NCI-H1105 (cell line): ENCODE results near the gene HRH1.

ENCODE experiments used
- DNase-seq: peaks from one replicate; lab custom pipeline; 2025; lab: John Stamatoyannopoulos, UW

Gene HRH1

DNA sequence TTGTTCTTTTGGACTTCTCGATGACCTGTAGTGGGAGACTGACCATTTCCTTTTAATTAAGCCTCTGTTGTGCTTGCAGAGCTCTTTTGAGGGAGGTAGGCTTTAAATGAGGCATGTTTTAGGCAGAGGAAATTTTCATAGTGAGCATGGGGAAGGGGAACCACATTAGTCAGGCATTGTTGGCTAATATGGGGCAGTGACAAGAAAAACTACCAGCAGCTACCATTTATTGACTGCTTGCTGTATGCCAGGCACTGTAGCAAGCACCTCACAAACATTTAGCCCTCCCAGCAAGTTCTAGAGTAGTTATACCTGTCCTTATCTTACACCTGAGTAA is 128.8 kb downstream of the HRH1 start:
- DNase-seq, result no peak

DNA sequence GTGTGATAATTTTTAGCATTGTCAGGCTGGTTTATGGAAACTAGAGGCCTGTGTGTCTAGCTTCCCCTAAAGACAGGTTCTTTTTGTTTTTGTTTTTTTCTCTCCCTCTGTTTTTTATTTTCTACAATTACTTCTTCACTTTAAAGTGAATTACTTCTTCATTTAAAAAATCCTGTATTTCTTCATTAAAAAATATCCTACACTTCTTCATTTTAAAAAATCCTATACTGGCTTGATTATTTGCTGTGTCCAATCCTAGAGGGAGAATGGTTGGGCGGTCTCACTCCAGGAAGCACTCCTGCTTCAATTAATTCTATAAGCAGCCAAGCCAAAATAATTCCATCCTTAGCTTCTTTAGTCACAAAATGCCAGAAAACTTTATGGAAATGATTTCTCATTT is 129.7 kb downstream of the HRH1 start:
- no peak for DNase-seq

DNA sequence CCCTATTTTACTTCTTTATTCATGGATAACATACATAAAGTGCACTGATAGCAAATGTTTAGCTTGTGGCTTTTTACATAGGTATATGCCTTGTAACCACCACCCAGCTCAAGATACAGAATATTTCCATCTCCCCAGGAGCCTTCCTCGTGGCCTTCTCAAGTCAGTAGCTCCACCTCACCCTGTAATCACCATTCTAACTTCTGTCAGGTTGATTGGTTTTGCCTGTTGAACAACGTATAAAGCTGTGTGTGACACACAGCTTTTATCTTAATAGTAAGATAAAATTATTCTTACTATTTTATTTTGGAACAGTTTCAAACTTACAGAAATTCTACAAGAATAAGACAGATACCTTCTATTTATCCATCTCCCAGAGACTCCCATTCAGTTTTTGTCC is 131.2 kb downstream of the HRH1 start:
- no peak for DNase-seq

DNA sequence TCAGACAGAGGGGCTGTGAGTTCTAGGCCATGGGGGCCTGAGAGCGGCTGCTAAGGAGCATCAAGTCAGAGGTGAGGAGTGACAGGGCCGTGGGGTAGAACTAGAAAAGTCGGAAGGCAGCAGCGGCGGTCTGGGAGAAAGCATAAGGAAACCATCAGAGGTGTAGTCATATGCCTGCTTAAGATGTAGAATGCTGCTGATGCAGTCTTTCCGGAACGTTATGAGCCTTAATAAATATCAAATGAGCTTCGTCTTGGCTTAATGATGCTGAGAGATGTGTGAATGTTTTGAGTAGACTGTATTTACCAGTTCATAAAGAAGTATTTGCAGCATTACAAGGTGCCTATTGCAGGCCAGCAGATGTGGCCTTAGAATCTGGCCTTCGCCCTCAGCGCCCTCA is 133.1 kb downstream of the HRH1 start:
- no peak for DNase-seq

DNA sequence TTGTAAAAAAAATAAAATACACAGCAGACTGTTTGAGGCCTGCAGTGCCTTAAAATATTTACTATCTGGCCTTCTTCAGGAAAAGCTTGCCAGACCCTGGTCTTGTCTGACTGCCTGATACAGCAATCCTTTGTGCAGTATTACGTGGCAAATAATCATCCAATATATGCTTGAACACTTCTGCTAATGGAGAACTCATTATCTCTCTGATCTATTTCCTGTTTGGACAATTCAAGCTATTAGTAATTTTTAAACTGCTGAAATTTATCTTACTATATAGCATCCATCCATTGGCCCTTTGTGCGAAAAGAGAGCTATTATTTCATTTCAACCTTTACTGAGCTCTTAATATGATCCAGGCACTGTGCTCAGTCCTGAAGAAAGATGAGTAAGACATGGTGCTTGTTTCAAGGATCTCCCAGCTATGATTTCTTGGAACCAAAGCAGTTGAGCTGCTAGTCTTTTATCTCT is 133.8 kb downstream of the HRH1 start:
- no peak for DNase-seq

DNA sequence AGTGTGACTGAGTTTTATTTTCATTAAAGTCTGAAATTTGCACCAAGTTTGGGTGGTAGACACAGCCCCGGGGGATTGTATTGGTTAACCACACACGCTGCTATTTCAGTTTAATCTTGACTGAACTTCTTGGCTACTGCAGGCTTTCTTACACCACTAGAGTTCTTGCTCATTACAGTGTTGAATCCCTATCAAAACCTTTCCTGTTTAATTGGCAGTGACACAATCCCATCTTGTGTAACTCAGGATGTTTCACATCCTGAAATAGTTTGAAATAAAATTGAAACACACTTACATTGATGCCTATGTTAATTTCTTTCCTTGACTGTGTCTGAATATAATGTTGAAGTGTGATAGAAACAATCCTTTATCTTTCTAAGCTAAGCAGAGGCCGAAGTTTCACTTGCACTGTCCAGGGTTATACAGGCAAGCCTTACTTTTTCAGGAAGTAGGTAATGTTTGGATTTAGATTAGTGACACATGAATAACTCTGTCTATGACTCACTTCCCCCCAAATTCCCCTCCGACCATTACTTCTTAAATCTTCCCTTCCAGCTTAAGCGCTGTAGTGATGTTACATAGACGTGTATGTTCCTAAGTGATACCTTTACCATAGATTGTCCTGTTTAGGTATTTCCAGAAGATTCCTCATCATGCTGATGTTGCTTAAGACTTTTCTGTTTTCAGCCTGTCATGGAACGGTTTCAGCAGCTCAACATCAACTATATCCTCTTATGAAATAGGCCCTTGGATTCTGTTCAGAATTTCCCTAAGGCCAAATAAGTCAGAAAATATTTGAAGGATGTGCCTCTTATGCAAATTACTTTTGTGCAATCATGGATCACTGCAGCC is 134.7 kb downstream of the HRH1 start:
- DNase-seq, result no peak

DNA sequence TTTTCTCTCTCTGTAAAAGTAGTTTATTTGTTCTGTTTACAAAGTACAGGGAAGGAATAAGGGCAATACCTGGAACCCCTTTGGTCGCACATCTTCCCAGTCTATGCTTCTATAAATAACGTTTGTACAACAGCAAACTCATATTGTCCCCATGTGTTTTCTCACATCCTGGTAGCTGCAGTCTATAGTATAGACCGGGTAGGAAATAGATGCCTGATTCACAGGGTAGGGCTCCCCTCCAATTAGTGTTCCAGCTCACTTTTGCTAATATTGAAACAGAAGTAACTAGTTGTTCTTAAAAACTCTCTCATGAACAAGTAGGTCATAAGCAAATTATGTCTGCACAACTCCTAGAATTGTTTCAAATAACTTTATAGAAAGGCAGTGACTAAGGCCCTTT is 135.6 kb downstream of the HRH1 start:
- DNase-seq, result no peak

DNA sequence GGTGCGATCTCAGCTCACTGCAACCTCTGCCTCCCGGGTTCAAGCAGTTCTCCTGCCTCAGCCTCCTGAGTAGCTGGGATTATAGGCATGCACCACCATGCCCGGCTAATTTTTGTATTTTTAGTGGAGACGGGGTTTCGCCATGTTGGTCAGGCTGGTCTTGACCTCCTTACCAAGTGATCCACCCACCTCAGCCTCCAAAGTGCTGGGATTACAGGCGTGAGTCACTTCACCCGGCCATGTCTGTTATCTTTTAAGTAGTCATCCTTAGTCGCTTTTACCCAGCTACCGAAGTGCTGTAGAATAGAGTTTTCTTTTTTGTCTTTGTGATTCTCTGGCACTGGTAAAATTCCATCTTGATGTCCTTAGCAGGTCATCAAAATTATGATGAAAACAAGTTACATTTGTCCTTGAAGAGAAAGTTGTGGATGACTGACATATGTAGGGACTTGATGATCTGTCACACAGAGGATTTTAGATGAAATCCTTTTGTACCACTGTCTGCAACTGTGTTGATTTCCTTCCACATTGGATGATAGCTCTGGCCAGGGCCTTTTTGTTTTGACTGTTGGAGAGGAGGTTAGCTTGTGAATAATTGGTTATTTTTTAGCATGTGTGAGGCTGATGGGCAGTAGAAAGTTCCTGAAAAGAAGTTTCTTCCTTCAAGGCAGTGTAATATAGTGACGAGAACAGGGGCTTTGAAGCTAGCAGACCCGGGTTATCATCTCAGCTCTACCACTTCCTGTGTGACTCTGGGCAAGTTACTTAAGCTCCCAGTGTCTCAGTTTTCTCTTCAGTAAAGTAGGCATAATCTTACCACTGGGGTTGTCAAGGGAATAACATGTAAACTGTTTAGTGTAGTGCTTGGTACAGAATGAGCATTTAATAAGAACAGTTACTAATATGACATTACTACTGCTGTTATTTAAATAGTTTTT is 136.7 kb downstream of the HRH1 start:
- DNase-seq, result no peak

DNA sequence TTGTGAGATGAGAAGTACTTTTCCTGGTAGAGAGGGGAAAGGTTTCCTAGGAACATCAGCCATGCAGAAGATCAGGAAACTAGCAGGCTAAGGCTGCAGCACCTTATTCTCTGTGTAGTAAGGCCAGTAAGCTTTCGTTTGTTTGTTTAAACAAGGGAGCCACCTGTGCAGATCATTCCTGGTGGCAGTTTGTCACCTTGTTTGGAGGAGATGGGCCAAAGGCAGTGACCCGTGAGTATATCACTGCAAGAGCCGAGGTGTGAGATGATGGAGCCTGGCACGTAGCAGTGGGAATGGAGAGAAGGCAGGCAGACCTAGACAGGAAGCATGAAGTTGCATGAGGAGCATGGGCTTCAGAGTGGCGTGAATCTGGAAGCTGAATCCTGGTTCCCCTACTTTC is 137.5 kb downstream of the HRH1 start:
- no peak for DNase-seq

DNA sequence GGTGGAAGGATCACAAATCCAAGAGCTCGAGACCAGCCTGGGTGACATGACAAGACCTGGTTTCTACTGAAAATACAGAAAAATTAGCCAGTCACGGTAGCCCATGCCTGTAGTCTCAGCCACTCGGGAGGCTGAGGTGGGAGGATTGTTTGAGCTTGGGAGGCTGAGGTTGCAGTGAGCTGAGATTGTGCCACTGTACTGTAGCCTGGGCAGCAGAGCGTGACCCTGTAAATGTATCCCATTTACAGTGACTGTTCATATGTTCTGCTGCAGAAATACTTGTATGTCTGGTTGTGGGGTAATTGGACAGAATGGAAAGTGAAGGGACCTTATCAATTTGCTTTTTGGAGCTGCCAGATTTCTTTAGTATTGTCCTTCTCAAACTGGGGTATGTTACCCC is 142.8 kb downstream of the HRH1 start:
- DNase-seq, result no peak

DNA sequence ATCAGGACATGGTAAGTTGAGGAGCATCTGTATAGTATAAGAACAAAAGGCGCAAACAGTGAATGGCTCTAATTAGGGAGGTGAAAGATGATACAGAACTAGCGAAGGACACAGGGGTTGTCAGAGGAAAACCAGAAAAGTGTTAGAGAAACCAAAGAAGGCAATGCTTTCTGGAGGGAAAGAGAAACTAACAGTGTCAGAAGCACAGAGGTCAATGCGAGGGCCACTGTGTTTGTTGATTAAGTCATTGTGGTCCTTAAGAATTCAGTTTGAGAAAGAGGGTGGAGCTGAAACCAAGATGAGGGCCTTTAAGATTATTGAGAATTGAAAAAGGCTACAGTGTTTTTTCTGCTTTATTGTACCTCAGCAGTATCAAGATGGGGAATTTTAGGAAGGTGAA is 146.7 kb downstream of the HRH1 start:
- no peak for DNase-seq

DNA sequence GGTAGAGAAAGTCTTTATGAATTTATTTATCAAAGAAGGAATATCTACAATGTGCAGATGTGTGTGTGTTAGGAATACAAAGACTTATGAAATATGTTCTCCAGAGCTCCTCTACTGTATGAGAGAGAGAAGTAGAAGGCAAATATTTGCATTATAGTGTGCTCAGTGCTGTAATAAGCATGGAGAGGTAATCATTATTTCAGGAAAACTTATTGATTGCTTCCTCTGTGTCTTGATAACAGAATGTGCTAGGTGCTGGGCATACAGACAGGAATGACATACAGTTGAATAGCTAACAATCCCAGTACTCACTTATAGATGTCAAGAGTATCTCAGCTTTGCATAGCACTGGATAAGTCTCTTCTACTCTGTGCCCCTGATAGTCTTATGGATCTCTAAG is 148.2 kb downstream of the HRH1 start:
- DNase-seq, result no peak

DNA sequence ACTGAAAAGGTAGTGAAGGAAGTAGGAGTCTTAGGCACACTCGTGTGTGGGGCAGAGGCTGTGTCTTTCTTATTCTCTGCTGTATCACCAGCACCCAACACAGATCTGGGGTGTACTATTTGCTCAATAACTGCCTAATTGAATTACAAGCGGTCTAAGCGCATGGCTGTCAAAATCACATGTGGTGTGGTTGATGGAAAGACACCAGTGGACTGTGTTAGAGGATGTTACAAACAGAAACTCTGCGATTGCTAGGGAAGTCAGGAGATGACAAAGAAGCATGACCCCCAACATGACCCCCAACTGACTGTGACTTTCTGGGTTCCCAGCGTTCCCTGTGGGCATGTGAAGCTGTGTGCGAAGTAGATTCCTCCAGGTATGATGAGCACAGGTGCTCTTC is 149.9 kb downstream of the HRH1 start:
- DNase-seq, result no peak

DNA sequence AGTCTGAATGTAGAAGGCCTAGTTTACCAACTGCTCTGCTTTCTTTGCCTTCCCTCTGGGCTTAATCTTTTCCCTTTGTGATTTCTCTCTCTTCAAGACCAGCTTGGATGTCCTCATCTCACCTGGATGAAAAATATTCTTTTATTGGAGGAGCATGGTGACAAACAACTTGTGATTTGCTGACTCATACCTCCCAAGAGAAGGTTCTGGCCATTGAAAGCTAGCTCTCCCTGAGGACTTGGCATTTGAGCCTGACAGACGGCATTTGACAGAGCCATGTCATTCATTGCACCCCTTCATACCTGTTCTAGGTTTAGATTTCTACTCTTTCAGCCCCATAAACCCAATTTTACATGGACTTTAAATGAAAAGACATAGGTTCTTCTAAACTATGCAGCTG is 151.2 kb downstream of the HRH1 start:
- DNase-seq, result no peak

DNA sequence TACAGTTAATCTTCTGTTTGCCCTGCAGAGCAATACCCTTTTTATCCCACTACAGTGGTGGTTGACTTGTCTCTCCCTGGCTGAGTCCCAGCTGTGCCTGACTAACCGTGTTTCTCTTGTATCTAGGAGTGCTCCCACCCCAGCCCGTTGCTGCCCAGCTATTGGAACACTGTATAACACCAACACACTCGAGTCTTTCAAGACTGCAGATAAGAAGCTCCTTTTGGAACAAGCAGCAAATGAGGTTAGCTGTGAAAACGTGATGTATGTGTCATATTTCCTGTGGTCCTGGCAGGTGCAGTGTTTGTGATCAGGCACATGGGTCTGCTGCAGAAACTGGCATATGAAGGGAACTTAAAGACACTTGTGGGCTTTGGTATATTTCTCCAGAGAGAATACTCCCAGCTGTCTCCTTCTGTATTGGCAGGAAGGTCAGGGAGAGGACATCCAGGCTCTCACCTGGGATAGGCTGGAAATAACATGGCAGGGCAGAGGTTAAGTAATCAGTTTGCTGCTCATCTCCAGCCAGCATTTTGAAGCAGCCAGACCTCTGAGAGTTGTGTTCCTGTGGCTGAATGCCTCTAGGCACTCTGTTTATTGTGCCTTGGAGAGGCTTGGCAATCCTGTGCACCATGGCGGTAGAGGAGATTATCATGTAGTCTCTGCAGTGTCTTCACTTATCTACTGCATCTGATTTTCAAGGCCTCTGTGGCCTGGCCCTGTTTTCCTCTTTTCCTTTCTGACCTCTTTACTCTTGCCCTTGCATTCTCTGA is 152.7 kb downstream of the HRH1 start:
- DNase-seq, result no peak

DNA sequence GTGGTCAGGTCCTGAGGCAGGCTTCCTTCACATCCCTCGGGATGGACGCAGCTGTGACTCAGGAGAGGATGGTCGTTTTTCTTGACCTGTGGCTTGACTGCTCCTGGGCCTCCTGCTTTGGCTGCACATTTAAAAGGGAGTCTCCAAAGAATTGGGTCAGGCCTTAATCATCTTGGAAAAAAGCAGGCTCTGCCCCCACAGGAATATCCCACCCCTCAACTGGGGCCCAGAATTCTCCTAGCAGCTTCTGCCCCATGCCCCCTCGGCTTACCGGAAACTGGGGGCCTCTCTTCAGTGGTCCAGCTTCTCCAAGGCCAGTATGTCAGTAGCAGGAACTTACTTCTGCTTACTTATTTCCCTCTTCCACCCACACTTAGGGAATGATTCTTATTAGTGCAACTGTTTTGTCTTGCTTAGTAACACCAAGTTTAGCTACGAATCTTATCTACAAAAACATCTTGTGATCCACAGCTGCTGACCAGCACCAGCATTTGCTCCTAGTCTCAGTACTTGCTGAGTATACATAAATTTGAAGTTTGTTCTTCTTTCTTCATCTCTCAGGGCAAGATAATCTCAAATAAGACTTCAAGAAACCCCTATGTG is 153.6 kb downstream of the HRH1 start:
- DNase-seq, result no peak

DNA sequence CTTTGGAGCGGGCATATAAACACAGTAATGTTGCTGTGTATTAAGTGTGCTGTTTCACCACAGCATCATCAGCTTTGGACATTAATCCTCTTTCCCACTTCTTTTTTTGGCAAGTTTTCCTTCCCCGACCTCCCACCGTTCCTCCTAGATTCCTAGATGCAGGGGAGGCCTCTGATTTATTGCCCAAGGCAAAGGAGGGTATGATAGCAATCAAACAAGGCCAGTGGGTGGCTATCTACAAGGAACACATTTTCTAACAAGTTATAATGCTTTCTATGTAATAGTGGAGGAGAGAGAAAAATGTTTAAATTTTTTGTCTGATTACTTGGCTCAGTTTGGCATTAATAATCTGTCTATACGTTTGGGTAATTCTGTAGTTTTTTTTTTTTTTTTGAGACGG is 156.0 kb downstream of the HRH1 start:
- no peak for DNase-seq

DNA sequence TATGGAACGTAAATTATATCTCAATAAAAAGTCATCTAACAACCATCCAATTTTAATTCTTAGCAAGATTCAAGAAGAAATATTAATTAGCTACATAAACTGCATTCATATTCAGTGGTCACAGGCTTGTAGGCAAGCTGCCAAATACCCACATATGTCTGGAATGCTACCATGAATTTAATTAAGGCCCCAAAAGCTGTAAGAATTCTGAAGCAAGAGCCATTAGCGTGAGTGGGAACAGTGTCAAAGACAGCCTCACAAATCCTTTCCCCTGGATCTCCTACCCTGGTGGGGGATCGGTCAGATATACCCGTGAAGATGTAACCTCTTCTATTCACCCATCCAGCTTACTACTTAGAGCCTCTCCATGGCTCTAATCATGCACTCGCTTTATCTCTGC is 157.9 kb downstream of the HRH1 start:
- DNase-seq, result no peak
